Esophagus squamous epithelium (tissue), 4 donors: ENCODE measurements around the gene ENAM.

Experiments used
- POLR2A ChIP-seq, 4 donors: fragments of 450-650 bp; IDR thresholded peaks; one replicate each; pipeline ENCODE4 v1.6.1; 2017; ENCODE audit warnings: antibody characterized with exemption in 4 of 4, mild to moderate bottlenecking in 4 of 4, moderate library complexity in 3 of 4
- TF ChIP-seq, protein P1 (sequence below), 6 experiments: fragments of 450-650 bp in 4 of 6; fragments of 200-600 bp in 2 of 6; sonication (generic) in 2 of 6; IDR thresholded peaks; one replicate each; pipeline ENCODE4 v1.5.1; 2016 to 2019; ENCODE audit warnings: antibody characterized with exemption in 6 of 6, mild to moderate bottlenecking in 4 of 6, moderate library complexity in 4 of 6

- TF ChIP-seq, protein P1, sequence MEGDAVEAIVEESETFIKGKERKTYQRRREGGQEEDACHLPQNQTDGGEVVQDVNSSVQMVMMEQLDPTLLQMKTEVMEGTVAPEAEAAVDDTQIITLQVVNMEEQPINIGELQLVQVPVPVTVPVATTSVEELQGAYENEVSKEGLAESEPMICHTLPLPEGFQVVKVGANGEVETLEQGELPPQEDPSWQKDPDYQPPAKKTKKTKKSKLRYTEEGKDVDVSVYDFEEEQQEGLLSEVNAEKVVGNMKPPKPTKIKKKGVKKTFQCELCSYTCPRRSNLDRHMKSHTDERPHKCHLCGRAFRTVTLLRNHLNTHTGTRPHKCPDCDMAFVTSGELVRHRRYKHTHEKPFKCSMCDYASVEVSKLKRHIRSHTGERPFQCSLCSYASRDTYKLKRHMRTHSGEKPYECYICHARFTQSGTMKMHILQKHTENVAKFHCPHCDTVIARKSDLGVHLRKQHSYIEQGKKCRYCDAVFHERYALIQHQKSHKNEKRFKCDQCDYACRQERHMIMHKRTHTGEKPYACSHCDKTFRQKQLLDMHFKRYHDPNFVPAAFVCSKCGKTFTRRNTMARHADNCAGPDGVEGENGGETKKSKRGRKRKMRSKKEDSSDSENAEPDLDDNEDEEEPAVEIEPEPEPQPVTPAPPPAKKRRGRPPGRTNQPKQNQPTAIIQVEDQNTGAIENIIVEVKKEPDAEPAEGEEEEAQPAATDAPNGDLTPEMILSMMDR (IDR thresholded peaks at IDR 0.05): no peak
- TF ChIP-seq POLR2A (IDR thresholded peaks at IDR 0.05): no peak
Measured at GRCh38 chr4:70600977-70601376, 27.6 kb upstream of the ENAM start.
